Stimulated activated CD4-positive, alpha-beta T cell treated with anti-CD3 and anti-CD28 coated beads, TNF-alpha, amount 100 ng/mL, for 24 hours (primary cell): ENCODE measurements around the gene ACIN1.

ENCODE experiments used
- DNase-seq, 3 experiments: peaks; one replicate each; pipeline ENCODE4 v3.0.0-alpha.2; 2020; ENCODE audit warnings: low read depth in 3 of 3

ACIN1 gene

GRCh38 chr14:23094666-23095195, at the start of gene ACIN1:
ACIN1 (minus strand) TSS chr14:23095136; CDS start chr14:23095112, 24 bp downstream.
- DNase-seq, result peak; percentile 47 to 67 (median 49)

- DNase-seq, result no peak
Observed at GRCh38 chr14:23143911-23144310, 49.0 kb upstream of the ACIN1 start.

GRCh38 chr14:23142826-23143225, 47.9 kb upstream of the ACIN1 start:
- no peak for DNase-seq

GRCh38 chr14:23141706-23142444, 46.9 kb upstream of the ACIN1 start:
- DNase-seq, result no peak

GRCh38 chr14:23140371-23140770, 45.4 kb upstream of the ACIN1 start:
- no peak for DNase-seq

GRCh38 chr14:23139874-23140273, 44.9 kb upstream of the ACIN1 start:
- DNase-seq, result no peak

- DNase-seq, result no peak
Observed at GRCh38 chr14:23137813-23138535, 43.0 kb upstream of the ACIN1 start.

- no peak for DNase-seq
Observed at GRCh38 chr14:23137192-23137812, 42.4 kb upstream of the ACIN1 start.

GRCh38 chr14:23136566-23137133, 41.7 kb upstream of the ACIN1 start:
- DNase-seq, result no peak

GRCh38 chr14:23132970-23133369, 38.0 kb upstream of the ACIN1 start:
- DNase-seq, result no peak

- no peak for DNase-seq
Observed at GRCh38 chr14:23131482-23131881, 36.5 kb upstream of the ACIN1 start.

GRCh38 chr14:23130871-23131270, 35.9 kb upstream of the ACIN1 start:
- no peak for DNase-seq

- DNase-seq, result no peak
Observed at GRCh38 chr14:23129759-23130316, 34.9 kb upstream of the ACIN1 start.

GRCh38 chr14:23128969-23129758, 34.2 kb upstream of the ACIN1 start:
- no peak for DNase-seq

- DNase-seq, result no peak
Observed at GRCh38 chr14:23127861-23128260, 32.9 kb upstream of the ACIN1 start.

GRCh38 chr14:23126548-23127278, 31.8 kb upstream of the ACIN1 start:
- DNase-seq, result no peak

- no peak for DNase-seq
Observed at GRCh38 chr14:23125933-23126524, 31.1 kb upstream of the ACIN1 start.

- no peak for DNase-seq
Observed at GRCh38 chr14:23125011-23125410, 30.1 kb upstream of the ACIN1 start.

- no peak for DNase-seq
Observed at GRCh38 chr14:23124337-23124954, 29.5 kb upstream of the ACIN1 start.
